DOHH2 (cell line): ENCODE results near the gene SPATA12.

Experiments used
- H3F3A ChIP-seq: fragments of 200-600 bp; sonication (generic), shearing (Covaris generic); 2 replicates; pipeline ENCODE4 v1.6.0; 2016; ENCODE audit warnings: antibody characterized with exemption, mild to moderate bottlenecking; ENCODE audit not compliant: control insufficient read depth, insufficient read depth
- H3K27ac ChIP-seq: fragments of 200-600 bp; sonication (generic); 2 replicates; pipeline ENCODE4 v1.5.1; 2014; ENCODE audit warnings: low read depth, mild to moderate bottlenecking, low read length, moderate library complexity
- H3K27me3 ChIP-seq: fragments of 200-600 bp; sonication (generic); 2 replicates; pipeline ENCODE4 v1.6.1; 2014; ENCODE audit warnings: mild to moderate bottlenecking, low read length, mixed read lengths; ENCODE audit not compliant: control insufficient read depth
- H3K36me3 ChIP-seq: fragments of 200-600 bp; sonication (generic); 2 replicates; pipeline ENCODE4 v1.6.1; 2014; ENCODE audit warnings: mild to moderate bottlenecking, low read length, moderate library complexity, mixed read lengths; ENCODE audit not compliant: control insufficient read depth
- H3K4me1 ChIP-seq: fragments of 200-600 bp; sonication (generic); 2 replicates; pipeline ENCODE4 v1.6.1; 2014; ENCODE audit warnings: mild to moderate bottlenecking, low read length, mixed read lengths; ENCODE audit not compliant: control insufficient read depth
- H3K4me2 ChIP-seq: fragments of 200-600 bp; sonication (generic); 2 replicates; pipeline ENCODE4 v1.6.0; 2014; ENCODE audit warnings: mild to moderate bottlenecking, low read length, moderate library complexity
- H3K4me3 ChIP-seq: fragments of 200-600 bp; sonication (generic); 2 replicates; pipeline ENCODE4 v1.5.1; 2014; ENCODE audit warnings: mild to moderate bottlenecking, low read length, mixed read lengths
- H3K79me2 ChIP-seq: fragments of 200-600 bp; sonication (generic); 2 replicates; pipeline ENCODE4 v1.6.1; 2014; ENCODE audit warnings: mild to moderate bottlenecking, low read length, mixed read lengths; ENCODE audit not compliant: control insufficient read depth
- H3K9me2 ChIP-seq: fragments of 200-600 bp; sonication (generic); replicated peaks from 2 replicates; pipeline ENCODE4 v1.6.1; 2014; ENCODE audit warnings: mild to moderate bottlenecking, low read length, mixed read lengths; ENCODE audit not compliant: control insufficient read depth
- H3K9me3 ChIP-seq: fragments of 200-600 bp; sonication (generic); 2 replicates; pipeline ENCODE4 v1.6.1; 2014; ENCODE audit warnings: antibody characterized with exemption, low read length, mixed read lengths; ENCODE audit not compliant: control insufficient read depth, insufficient read depth
- H4K20me1 ChIP-seq: fragments of 200-600 bp; sonication (generic); 2 replicates; pipeline ENCODE4 v1.6.0; 2014; ENCODE audit warnings: low read depth, mild to moderate bottlenecking, antibody characterized with exemption, low read length, moderate library complexity; ENCODE audit not compliant: control insufficient read depth, insufficient read depth
- CTCF ChIP-seq: fragments of 200-600 bp; sonication (generic); IDR thresholded peaks from one replicate; pipeline ENCODE4 v1.5.1; 2014; ENCODE audit warnings: antibody characterized with exemption, mild to moderate bottlenecking, low read depth, low read length; ENCODE audit not compliant: poor library complexity, severe bottlenecking
- EZH2phosphoT487 ChIP-seq: fragments of 200-600 bp; sonication (generic); IDR thresholded peaks from 2 replicates; pipeline ENCODE4 v1.6.1; 2017; ENCODE audit warnings: borderline replicate concordance, mild to moderate bottlenecking, antibody characterized with exemption, low read length, moderate library complexity, mixed read lengths

SPATA12 gene

GRCh38 chr3:57078344-57078634 lies 17.8 kb downstream of the SPATA12 start:
- peak overlapping the region; percentile 59 for H3K4me3 ChIP-seq
- H3K4me2 ChIP-seq, result peak overlapping the region; percentile 63
- H3K79me2 ChIP-seq, result no peaks in the 10 kb centered on the region
- H3K27me3 ChIP-seq, result peaks cover 46% of the 10 kb centered on the region
- no peaks in the 10 kb centered on the region for H4K20me1 ChIP-seq
- no peaks in the 10 kb centered on the region for H3K9me3 ChIP-seq
- H3K36me3 ChIP-seq, result no peaks in the 10 kb centered on the region
- H3K9me2 ChIP-seq, result no peaks in the 10 kb centered on the region
- H3K4me1 ChIP-seq, result peaks cover 10% of the 10 kb centered on the region
- no peak for TF ChIP-seq EZH2phosphoT487
- TF ChIP-seq CTCF, result no peak
- no peak overlapping the region for H3K27ac ChIP-seq
- no peaks in the 10 kb centered on the region for H3F3A ChIP-seq

GRCh38 chr3:57078635-57079473 lies 18.4 kb downstream of the SPATA12 start:
- no peaks in the 10 kb centered on the region for H3K9me2 ChIP-seq
- H3K79me2 ChIP-seq, result no peaks in the 10 kb centered on the region
- peak overlapping the region; percentile 63 for H3K4me2 ChIP-seq
- TF ChIP-seq CTCF, result no peak
- no peak for TF ChIP-seq EZH2phosphoT487
- no peak overlapping the region for H3K27ac ChIP-seq
- no peaks in the 10 kb centered on the region for H3K9me3 ChIP-seq
- peak overlapping the region; percentile 59 for H3K4me3 ChIP-seq
- peaks cover 46% of the 10 kb centered on the region for H3K27me3 ChIP-seq
- no peaks in the 10 kb centered on the region for H4K20me1 ChIP-seq
- H3K36me3 ChIP-seq, result no peaks in the 10 kb centered on the region
- peaks cover 10% of the 10 kb centered on the region for H3K4me1 ChIP-seq
- H3F3A ChIP-seq, result no peaks in the 10 kb centered on the region

- Histone ChIP-seq H3K4me1 (peaks cover 10% of the 10 kb centered on the region), H3K4me3 (no peak overlapping the region), H3K9me2 (no peaks in the 10 kb centered on the region), H3K27ac (no peak overlapping the region), H3K4me2 (no peak overlapping the region), H3K9me3 (no peaks in the 10 kb centered on the region), H3K36me3 (no peaks in the 10 kb centered on the region), H3K79me2 (no peaks in the 10 kb centered on the region), H3F3A (no peaks in the 10 kb centered on the region), H3K27me3 (peaks cover 46% of the 10 kb centered on the region), H4K20me1 (no peaks in the 10 kb centered on the region)
- TF ChIP-seq EZH2phosphoT487 (no peak), CTCF (no peak)
Observed at GRCh38 chr3:57079474-57079831, 19.0 kb downstream of the SPATA12 start.
